LNCaP clone FGC (cell line): ENCODE data around the gene TTYH1.
"Not testable (repeated sequence)": the region's sequence is repeated elsewhere in the genome, so short reads cannot be mapped to it uniquely, and the experiment has no call there.

Experiments used
- DNase-seq: peaks from one replicate; pipeline ENCODE4 v3.0.0-alpha.2; 2011; ENCODE audit warnings: low read depth
- H3K4me3 ChIP-seq: 2 replicates; pipeline ENCODE4 v1.5.1; 2011; ENCODE audit warnings: mild to moderate bottlenecking, low read depth, low read length, control low read depth
- CTCF ChIP-seq: IDR thresholded peaks from 2 replicates; pipeline ENCODE4 v1.5.1; 2012; ENCODE audit warnings: mild to moderate bottlenecking; ENCODE audit not compliant: control insufficient read depth, insufficient read depth; ENCODE audit errors: extremely low read depth

Gene TTYH1

GRCh38 chr19:54376610-54377285, 38.5 kb upstream of the TTYH1 start:
- no peak for DNase-seq
- TF ChIP-seq CTCF: no peak
- H3K4me3 ChIP-seq: no peak overlapping the region

GRCh38 chr19:54379187-54379678, 36.0 kb upstream of the TTYH1 start:
- H3K4me3 ChIP-seq: no peak overlapping the region
- DNase-seq: no peak
- TF ChIP-seq CTCF: no peak

- no peak for DNase-seq
- H3K4me3 ChIP-seq: no peak overlapping the region
- no peak for TF ChIP-seq CTCF
These were observed 34.4 kb upstream of the TTYH1 start for GRCh38 chr19:54380897-54381296.

GRCh38 chr19:54382041-54382440, 33.2 kb upstream of the TTYH1 start:
- not testable (repeated sequence) for DNase-seq, H3K4me3 ChIP-seq

- H3K4me3 ChIP-seq: no peak overlapping the region
- DNase-seq: no peak
- TF ChIP-seq CTCF: no peak
These were observed 31.9 kb upstream of the TTYH1 start for GRCh38 chr19:54383330-54383729.

- DNase-seq: no peak
- H3K4me3 ChIP-seq: no peak overlapping the region
- TF ChIP-seq CTCF: no peak
These were observed 27.1 kb upstream of the TTYH1 start for GRCh38 chr19:54387991-54388801.

GRCh38 chr19:54388802-54389139, 26.5 kb upstream of the TTYH1 start:
- TF ChIP-seq CTCF: no peak
- no peak for DNase-seq
- H3K4me3 ChIP-seq: no peak overlapping the region
